Activated naive CD4-positive, alpha-beta T cell treated with anti-CD3 and anti-CD28 coated beads, Interleukin-2, amount 50 U/mL, for 24 hours (primary cell): ENCODE results near the gene FARS2.
A peak's percentile ranks its signal among the peaks of the same experiment; 100 is the strongest.

Experiments used
- H3K27ac Mint-ChIP-seq: one replicate; pipeline ENCODE4 v1.8.0; 2021; ENCODE audit warnings: mild to moderate bottlenecking, mixed read lengths
- H3K27me3 Mint-ChIP-seq: one replicate; pipeline ENCODE4 v1.8.0; 2021; ENCODE audit warnings: mixed read lengths
- H3K36me3 Mint-ChIP-seq: one replicate; pipeline ENCODE4 v1.8.0; 2021; ENCODE audit warnings: mixed read lengths
- H3K4me1 Mint-ChIP-seq: one replicate; pipeline ENCODE4 v1.8.0; 2021; ENCODE audit warnings: mixed read lengths
- H3K4me3 Mint-ChIP-seq: one replicate; pipeline ENCODE4 v1.8.0; 2021; ENCODE audit warnings: mild to moderate bottlenecking, mixed read lengths
- H3K9me3 Mint-ChIP-seq: one replicate; pipeline ENCODE4 v1.8.0; 2021; ENCODE audit warnings: mixed read lengths

FARS2 gene

GRCh38 chr6:5510331-5511133 lies 249.2 kb downstream of the FARS2 start:
- Mint-ChIP-seq H3K9me3 (no peaks in the 10 kb centered on the region), H3K27me3 (no peaks in the 10 kb centered on the region), H3K4me1 (peaks cover 44% of the 10 kb centered on the region), H3K27ac (no peak overlapping the region), H3K36me3 (peaks cover 5% of the 10 kb centered on the region), H3K4me3 (no peak overlapping the region)

GRCh38 chr6:5511954-5512353 lies 250.6 kb downstream of the FARS2 start:
- H3K27me3 Mint-ChIP-seq: no peaks in the 10 kb centered on the region
- H3K9me3 Mint-ChIP-seq: no peaks in the 10 kb centered on the region
- H3K4me1 Mint-ChIP-seq: peaks cover 43% of the 10 kb centered on the region
- H3K36me3 Mint-ChIP-seq: peaks cover 5% of the 10 kb centered on the region
- no peak overlapping the region for H3K27ac Mint-ChIP-seq
- H3K4me3 Mint-ChIP-seq: no peak overlapping the region

DNA sequence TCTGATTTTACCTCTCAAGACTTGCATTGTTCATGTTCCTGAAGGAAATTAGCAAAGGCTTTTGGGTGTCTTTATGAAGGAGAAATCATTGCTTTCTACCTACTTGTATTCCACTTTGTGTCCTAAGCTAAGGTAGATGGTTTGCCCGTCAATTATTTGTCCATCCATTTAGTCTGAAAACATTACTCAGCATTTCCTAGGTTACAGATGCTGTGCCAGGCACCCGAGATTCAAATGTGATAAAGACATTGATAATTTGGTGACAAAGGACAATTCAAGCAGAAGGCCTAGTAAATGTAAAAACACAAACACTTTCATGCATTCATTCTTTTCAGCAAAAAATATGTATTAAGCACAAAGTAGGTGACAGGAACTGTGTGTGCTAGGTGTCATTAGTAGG lies 251.1 kb downstream of the FARS2 start:
- no peak overlapping the region for H3K27ac Mint-ChIP-seq
- H3K4me3 Mint-ChIP-seq: no peak overlapping the region
- H3K9me3 Mint-ChIP-seq: no peaks in the 10 kb centered on the region
- peaks cover 40% of the 10 kb centered on the region for H3K4me1 Mint-ChIP-seq
- no peaks in the 10 kb centered on the region for H3K27me3 Mint-ChIP-seq
- H3K36me3 Mint-ChIP-seq: peaks cover 5% of the 10 kb centered on the region

DNA sequence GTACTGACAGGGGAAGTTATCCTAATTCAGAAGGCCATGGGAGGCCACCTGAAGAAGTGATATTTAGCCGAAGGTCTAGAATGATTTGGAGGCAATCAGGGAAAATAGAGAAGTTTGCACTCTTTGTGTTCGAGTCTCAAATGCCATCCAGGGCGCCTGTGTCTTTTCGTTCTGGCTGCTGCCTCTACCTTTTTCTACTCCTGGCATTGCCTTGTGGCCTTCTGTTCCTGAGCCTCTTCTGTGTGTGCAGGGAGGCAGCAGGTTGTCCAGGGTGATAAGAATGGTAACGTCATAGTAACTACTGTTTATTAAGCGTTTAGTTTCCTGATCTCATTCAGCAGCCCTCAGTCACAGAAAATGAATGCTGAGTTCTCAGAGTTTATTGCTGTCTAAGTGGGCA lies 252.1 kb downstream of the FARS2 start:
- Mint-ChIP-seq H3K4me1 (peaks cover 39% of the 10 kb centered on the region), H3K27me3 (no peaks in the 10 kb centered on the region), H3K9me3 (no peaks in the 10 kb centered on the region), H3K36me3 (peaks cover 5% of the 10 kb centered on the region), H3K27ac (no peak overlapping the region), H3K4me3 (no peak overlapping the region)

- peaks cover 5% of the 10 kb centered on the region for H3K36me3 Mint-ChIP-seq
- no peak overlapping the region for H3K27ac Mint-ChIP-seq
- no peaks in the 10 kb centered on the region for H3K9me3 Mint-ChIP-seq
Observed at GRCh38 chr6:5514353-5514752, 253.0 kb downstream of the FARS2 start.

DNA sequence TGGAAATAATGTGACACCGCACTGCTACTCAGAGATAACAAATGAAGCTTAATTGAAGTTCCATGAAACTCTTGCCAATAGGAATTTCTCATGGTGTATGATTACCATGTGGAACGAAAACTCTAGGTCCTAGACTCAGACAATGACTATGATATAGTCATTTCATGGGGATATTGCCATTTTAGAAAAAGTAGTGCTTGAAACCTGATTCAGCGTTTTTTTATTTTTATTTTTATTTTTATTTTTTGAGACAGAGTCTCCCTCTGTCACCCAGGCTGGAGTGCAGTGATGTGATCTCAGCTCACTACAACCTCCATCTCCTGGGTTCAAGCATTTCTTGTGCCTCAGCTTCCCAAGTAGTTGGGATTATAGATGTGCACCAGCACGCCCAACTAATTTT lies 253.9 kb downstream of the FARS2 start:
- Mint-ChIP-seq H3K4me1 (peaks cover 49% of the 10 kb centered on the region), H3K9me3 (no peaks in the 10 kb centered on the region), H3K4me3 (no peak overlapping the region)

More at GRCh38 chr6:5514353-5514752, 253.0 kb downstream of the FARS2 start:
- no peaks in the 10 kb centered on the region for H3K27me3 Mint-ChIP-seq
- H3K4me1 Mint-ChIP-seq: peaks cover 42% of the 10 kb centered on the region
- H3K4me3 Mint-ChIP-seq: no peak overlapping the region

DNA sequence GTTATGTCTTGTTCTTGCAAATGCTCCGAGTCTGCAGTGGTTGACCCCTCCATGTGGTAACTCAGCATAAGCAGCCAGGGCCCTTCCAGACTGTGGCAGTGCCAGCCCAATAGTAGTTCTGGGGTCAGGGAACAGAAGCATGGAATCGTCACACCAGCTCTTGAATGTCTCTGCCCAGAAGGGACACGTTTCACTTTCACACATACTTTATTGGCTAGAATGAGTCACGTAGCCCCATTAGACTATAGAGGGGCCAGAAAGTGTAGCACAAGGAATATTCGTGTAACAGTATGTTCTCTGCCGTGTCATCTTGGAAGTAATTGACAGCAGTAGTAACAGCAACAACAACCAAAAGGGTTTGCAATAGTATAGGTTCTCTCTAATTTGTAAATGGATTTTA lies 254.7 kb downstream of the FARS2 start:
- no peak overlapping the region for H3K4me3 Mint-ChIP-seq
- peaks cover 1% of the 10 kb centered on the region for H3K36me3 Mint-ChIP-seq
- peaks cover 54% of the 10 kb centered on the region for H3K4me1 Mint-ChIP-seq
- no peaks in the 10 kb centered on the region for H3K9me3 Mint-ChIP-seq
- H3K27me3 Mint-ChIP-seq: no peaks in the 10 kb centered on the region
- no peak overlapping the region for H3K27ac Mint-ChIP-seq

More for the DNA sequence above, 253.9 kb downstream of the FARS2 start:
- H3K27me3 Mint-ChIP-seq: no peaks in the 10 kb centered on the region
- H3K27ac Mint-ChIP-seq: no peak overlapping the region
- H3K36me3 Mint-ChIP-seq: peaks cover 1% of the 10 kb centered on the region

DNA sequence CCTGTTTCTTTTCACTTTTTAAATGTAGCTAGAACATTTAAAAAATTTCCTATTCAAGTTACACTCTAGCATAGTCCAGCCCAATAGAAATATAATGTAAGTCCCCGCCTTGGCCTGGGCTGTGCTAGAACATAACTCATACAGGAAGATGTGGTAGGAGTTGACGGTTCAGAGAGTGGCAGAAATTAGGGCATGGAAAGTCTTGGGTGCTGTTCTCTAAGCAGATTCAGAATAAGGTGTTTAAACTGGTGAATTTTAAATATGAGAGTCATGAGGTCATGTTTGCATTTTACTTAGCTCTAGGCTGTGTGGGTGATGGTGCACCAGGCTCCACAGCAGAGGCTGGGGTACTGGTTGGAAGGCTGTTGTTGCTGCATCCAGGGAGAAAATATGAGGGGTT lies 256.5 kb downstream of the FARS2 start:
- peaks cover 1% of the 10 kb centered on the region for H3K36me3 Mint-ChIP-seq
- H3K4me1 Mint-ChIP-seq: peaks cover 61% of the 10 kb centered on the region
- H3K4me3 Mint-ChIP-seq: peak overlapping the region; percentile 9
- no peaks in the 10 kb centered on the region for H3K9me3 Mint-ChIP-seq
- H3K27me3 Mint-ChIP-seq: no peaks in the 10 kb centered on the region
- H3K27ac Mint-ChIP-seq: peak overlapping the region; percentile 24

DNA sequence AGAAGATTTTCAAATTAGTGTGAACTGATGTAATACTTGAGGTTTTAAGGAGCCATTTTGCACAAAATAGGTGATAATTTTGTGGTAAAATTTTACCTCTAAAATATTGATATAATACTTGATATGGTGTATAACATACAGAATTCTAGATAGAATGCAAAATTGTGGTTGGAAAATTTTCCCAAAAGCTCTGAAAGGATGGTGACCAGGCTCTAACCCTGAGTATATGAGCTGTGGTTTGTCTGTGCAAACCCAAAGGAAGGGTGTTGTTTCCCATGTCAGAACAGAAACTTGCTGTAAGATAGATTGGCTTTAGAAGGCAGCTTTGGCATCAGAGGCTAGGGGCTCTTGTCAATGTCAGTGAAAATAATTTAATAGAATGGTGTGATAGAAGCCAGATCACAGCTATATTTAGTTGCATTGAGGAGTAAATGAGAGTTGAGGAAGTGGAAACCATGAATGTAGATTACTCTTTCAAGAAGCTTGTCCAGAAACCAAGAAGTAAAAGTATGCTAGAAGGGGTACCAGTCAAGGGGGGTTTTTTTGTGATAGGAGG lies 257.7 kb downstream of the FARS2 start:
- Mint-ChIP-seq H3K27me3 (no peaks in the 10 kb centered on the region), H3K27ac (peak overlapping the region; percentile 62), H3K4me3 (peak overlapping the region; percentile 28), H3K4me1 (peaks cover 61% of the 10 kb centered on the region), H3K9me3 (no peaks in the 10 kb centered on the region), H3K36me3 (peaks cover 3% of the 10 kb centered on the region)

GRCh38 chr6:5520796-5521195 lies 259.5 kb downstream of the FARS2 start:
- H3K27me3 Mint-ChIP-seq: no peaks in the 10 kb centered on the region
- peaks cover 3% of the 10 kb centered on the region for H3K36me3 Mint-ChIP-seq
- no peak overlapping the region for H3K27ac Mint-ChIP-seq
- H3K4me3 Mint-ChIP-seq: no peak overlapping the region
- H3K9me3 Mint-ChIP-seq: no peaks in the 10 kb centered on the region
- peaks cover 61% of the 10 kb centered on the region for H3K4me1 Mint-ChIP-seq

GRCh38 chr6:5521322-5521721 lies 260.0 kb downstream of the FARS2 start:
- Mint-ChIP-seq H3K36me3 (peaks cover 3% of the 10 kb centered on the region), H3K27me3 (no peaks in the 10 kb centered on the region), H3K4me3 (no peak overlapping the region), H3K4me1 (peaks cover 56% of the 10 kb centered on the region), H3K9me3 (no peaks in the 10 kb centered on the region), H3K27ac (no peak overlapping the region)

- no peaks in the 10 kb centered on the region for H3K9me3 Mint-ChIP-seq
- peaks cover 7% of the 10 kb centered on the region for H3K36me3 Mint-ChIP-seq
- H3K27ac Mint-ChIP-seq: no peak overlapping the region
- no peak overlapping the region for H3K4me3 Mint-ChIP-seq
- no peaks in the 10 kb centered on the region for H3K27me3 Mint-ChIP-seq
- peaks cover 48% of the 10 kb centered on the region for H3K4me1 Mint-ChIP-seq
Observed at GRCh38 chr6:5522147-5522546, 260.8 kb downstream of the FARS2 start.

DNA sequence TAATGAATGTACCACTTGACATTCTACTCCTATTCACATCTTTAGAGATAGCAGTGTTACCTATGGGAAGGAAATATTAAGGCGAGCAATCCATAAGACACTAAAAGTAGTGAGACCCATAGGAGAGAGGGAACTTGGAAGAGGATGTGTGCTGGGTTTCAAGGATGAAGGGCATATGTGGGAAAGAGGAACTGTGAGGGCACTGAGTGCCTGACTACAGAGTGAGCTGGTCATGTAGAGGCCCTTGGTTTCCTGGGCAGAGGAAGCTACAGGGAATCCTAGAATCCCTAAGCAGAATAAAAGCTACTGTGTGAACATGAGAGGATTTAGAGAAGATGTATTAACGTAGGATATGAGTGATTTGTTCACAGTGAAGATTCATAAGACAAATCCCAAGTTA lies 262.8 kb downstream of the FARS2 start:
- H3K9me3 Mint-ChIP-seq: no peaks in the 10 kb centered on the region
- peaks cover 12% of the 10 kb centered on the region for H3K36me3 Mint-ChIP-seq
- H3K27me3 Mint-ChIP-seq: no peaks in the 10 kb centered on the region
- no peak overlapping the region for H3K4me3 Mint-ChIP-seq
- no peak overlapping the region for H3K27ac Mint-ChIP-seq
- H3K4me1 Mint-ChIP-seq: peaks cover 34% of the 10 kb centered on the region

DNA sequence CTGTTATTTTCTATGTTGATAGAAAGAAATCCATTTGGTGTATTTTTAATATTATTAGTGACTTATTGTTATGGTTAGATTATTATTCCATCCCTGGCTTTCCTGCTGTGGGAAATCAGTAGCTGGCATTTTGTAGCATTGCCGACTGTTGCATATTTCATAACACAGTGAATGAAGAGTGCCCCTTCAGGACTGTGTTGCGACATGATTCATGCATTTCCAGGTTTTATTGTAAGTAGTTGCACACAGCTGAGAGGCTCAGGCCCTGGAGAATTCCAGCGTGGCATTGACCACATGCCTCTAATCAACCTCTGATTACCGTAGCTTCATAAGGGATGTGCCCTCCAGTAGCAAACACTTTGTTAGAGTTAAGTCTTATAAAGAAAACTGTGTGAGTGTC lies 263.9 kb downstream of the FARS2 start:
- Mint-ChIP-seq H3K4me1 (peaks cover 25% of the 10 kb centered on the region), H3K27ac (no peak overlapping the region), H3K27me3 (no peaks in the 10 kb centered on the region), H3K4me3 (no peak overlapping the region), H3K9me3 (no peaks in the 10 kb centered on the region), H3K36me3 (peaks cover 10% of the 10 kb centered on the region)

GRCh38 chr6:5529015-5529414 lies 267.7 kb downstream of the FARS2 start:
- H3K4me3 Mint-ChIP-seq: no peak overlapping the region
- no peak overlapping the region for H3K27ac Mint-ChIP-seq
- no peaks in the 10 kb centered on the region for H3K27me3 Mint-ChIP-seq
- H3K9me3 Mint-ChIP-seq: no peaks in the 10 kb centered on the region
- H3K4me1 Mint-ChIP-seq: peaks cover 4% of the 10 kb centered on the region
- peaks cover 16% of the 10 kb centered on the region for H3K36me3 Mint-ChIP-seq

DNA sequence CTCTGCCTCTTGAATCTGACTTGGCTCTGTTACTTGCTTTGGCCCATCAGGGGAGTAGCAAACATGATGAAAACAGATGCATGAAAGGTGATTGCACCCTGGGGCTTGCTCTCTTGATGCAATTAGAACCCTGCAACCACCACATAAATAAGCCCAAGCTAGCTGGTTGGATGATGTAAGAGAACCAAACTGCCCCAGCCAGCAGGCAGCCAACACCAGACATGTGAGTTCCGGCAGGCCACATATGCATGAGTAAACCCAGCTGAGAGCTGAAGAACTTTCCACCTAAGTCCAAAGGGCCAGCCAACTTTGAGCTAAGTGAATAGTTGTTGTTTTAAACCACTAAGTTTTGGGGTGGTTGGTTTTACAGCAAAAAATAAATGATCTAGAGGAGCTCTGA lies 268.4 kb downstream of the FARS2 start:
- Mint-ChIP-seq H3K27ac (no peak overlapping the region), H3K9me3 (no peaks in the 10 kb centered on the region), H3K4me3 (no peak overlapping the region), H3K27me3 (no peaks in the 10 kb centered on the region), H3K4me1 (peaks cover 4% of the 10 kb centered on the region), H3K36me3 (peaks cover 21% of the 10 kb centered on the region)
